A549 (cell line): ENCODE data around the gene USP30. TPM values are rescaled to one million over a fixed set of nuclear protein-coding genes. Genes with fewer than 3 reads are reported as not detected.

Experiments used
- ATAC-seq, 2 experiments: fragments of 200-7000 bp in 1 of 2; fragments of >200 bp in 1 of 2; cut with Nextera tagmentation in 1 of 2; cut with Tn5 transposase in 1 of 2; 3 replicates each; pipeline versions ENCODE4 v1.8.0 to v1.9.1; 2018 to 2020; ENCODE audit warnings: mild to moderate bottlenecking in 1 of 2, moderate library complexity in 1 of 2
- CTCF ChIA-PET: fragments of 300-600 bp; sonication (Branson Sonifier 250); formaldehyde crosslinking; extraction: SDS; loops from one replicate; lab custom pipeline; 2021; ENCODE audit warnings: antibody characterized with exemption, inconsistent platforms; lab: Yijun Ruan, JAX
- POLR2A ChIA-PET: fragments of 350-600 bp; formaldehyde crosslinking; extraction: SDS; loops from one replicate; lab custom pipeline; 2021; ENCODE audit warnings: antibody characterized with exemption, inconsistent platforms; lab: Yijun Ruan, JAX
- DNase-seq, 2 experiments: peaks; one replicate each; pipeline versions ENCODE4 v3.0.0 to v3.0.0-alpha.2; 2011 to 2016; ENCODE audit warnings: low read depth in 1 of 2, low spot score in 1 of 2
- FAIRE-seq: peaks from 2 replicates; lab custom pipeline; 2011; peaks lifted over from hg19 to GRCh38; lab: Jason Lieb, UNC
- H3K27ac ChIP-seq, 2 experiments: fragments of >200 bp; sonication (Bioruptor Twin); formaldehyde crosslinking; 3 replicates each; pipeline ENCODE4 v1.5.1; 2016 to 2017
- H3K4me1 ChIP-seq: fragments of >200 bp; sonication (Bioruptor Twin); formaldehyde crosslinking; 3 replicates; pipeline ENCODE4 v1.6.1; 2016
- H3K4me2 ChIP-seq: fragments of >200 bp; sonication (Bioruptor Twin); formaldehyde crosslinking; 3 replicates; pipeline ENCODE4 v1.6.1; 2016
- H3K4me3 ChIP-seq: fragments of >200 bp; sonication (Bioruptor Twin); formaldehyde crosslinking; 3 replicates; pipeline ENCODE4 v1.5.1; 2016
- H3K9me3 ChIP-seq: fragments of >200 bp; sonication (Bioruptor Twin); formaldehyde crosslinking; 3 replicates; pipeline ENCODE4 v1.6.1; 2016
- BCL3 ChIP-seq: fragments of >200 bp; sonication (Bioruptor Twin); formaldehyde crosslinking; IDR thresholded peaks from 3 replicates; pipeline ENCODE4 v1.6.1; 2016
- BHLHE40 ChIP-seq: IDR thresholded peaks from 2 replicates; pipeline ENCODE4 v1.6.1; 2012; ENCODE audit warnings: low read depth, low read length, inconsistent platforms
- CBX2 ChIP-seq: fragments of 200-600 bp; sonication (generic); IDR thresholded peaks from 2 replicates; pipeline ENCODE4 v1.6.1; 2016; ENCODE audit warnings: low read depth, mild to moderate bottlenecking, borderline replicate concordance
- CBX8 ChIP-seq: fragments of 200-600 bp; sonication (generic); IDR thresholded peaks from 2 replicates; pipeline ENCODE4 v1.6.1; 2016
- CTCF ChIP-seq: fragments of >200 bp; sonication (Bioruptor Twin); formaldehyde crosslinking; IDR thresholded peaks from 3 replicates; pipeline ENCODE4 v1.5.1; 2016
- ESRRA ChIP-seq: fragments of 150-350 bp; IDR thresholded peaks from 2 replicates; pipeline ENCODE4 v1.6.1; 2014; ENCODE audit warnings: mild to moderate bottlenecking, low read length, borderline replicate concordance
- FOSL2 ChIP-seq, 2 experiments: fragments of 450-650 bp in 1 of 2; fragments of >200 bp in 1 of 2; sonication (Bioruptor Twin) in 1 of 2; formaldehyde crosslinking; IDR thresholded peaks; 2 replicates each; pipeline versions ENCODE4 v1.5.0 to v1.6.1; 2016 to 2020; ENCODE audit warnings: mild to moderate bottlenecking in 1 of 2, moderate library complexity in 1 of 2
- HES2 ChIP-seq: fragments of >200 bp; sonication (Bioruptor Twin); formaldehyde crosslinking; IDR thresholded peaks from 2 replicates; pipeline ENCODE4 v1.6.1; 2016
- HOXA7 ChIP-seq: fragments of 250-450 bp; sonication (Bioruptor Pico); IDR thresholded peaks from 2 replicates; pipeline ENCODE4 v1.5.0; 2020; ENCODE audit warnings: mild to moderate bottlenecking, moderate library complexity
- HOXB5 ChIP-seq: fragments of 250-450 bp; sonication (Bioruptor Pico); IDR thresholded peaks from 2 replicates; pipeline ENCODE4 v1.5.0; 2020; ENCODE audit warnings: mild to moderate bottlenecking, moderate library complexity
- KDM5A ChIP-seq: fragments of 200-600 bp; sonication (generic); IDR thresholded peaks from 2 replicates; pipeline ENCODE4 v1.6.1; 2016; ENCODE audit warnings: antibody characterized with exemption, mild to moderate bottlenecking
- NFE2L2 ChIP-seq: fragments of 150-350 bp; conservative IDR thresholded peaks from 2 replicates; pipeline ENCODE4 v1.6.1; 2014; ENCODE audit warnings: low read length
- NPAS2 ChIP-seq: fragments of 250-450 bp; sonication (Bioruptor Pico); IDR thresholded peaks from 2 replicates; pipeline ENCODE4 v1.8.0; 2022; ENCODE audit warnings: mild to moderate bottlenecking, moderate library complexity, borderline replicate concordance
- NR3C1 ChIP-seq: fragments of >200 bp; sonication (Bioruptor Twin); formaldehyde crosslinking; IDR thresholded peaks from 3 replicates; pipeline ENCODE4 v1.6.1; 2017
- PHF8 ChIP-seq: fragments of 200-600 bp; sonication (generic); IDR thresholded peaks from 2 replicates; pipeline ENCODE4 v1.6.1; 2016; ENCODE audit warnings: low read depth, mild to moderate bottlenecking, antibody characterized with exemption, moderate library complexity, borderline replicate concordance
- POLR2AphosphoS2 ChIP-seq: conservative IDR thresholded peaks from 2 replicates; pipeline ENCODE4 v1.6.1; 2012; ENCODE audit warnings: low read length, improper control_type of control experiment, inconsistent platforms
- RAD21 ChIP-seq, 2 experiments: fragments of >200 bp in 1 of 2; sonication (Bioruptor Twin) in 1 of 2; formaldehyde crosslinking in 1 of 2; IDR thresholded peaks in 1 of 2; conservative IDR thresholded peaks in 1 of 2; 2 replicates in 1 of 2; 3 replicates in 1 of 2; pipeline ENCODE4 v1.6.1; 2012 to 2018; ENCODE audit warnings: inconsistent platforms in 1 of 2
- RFX5 ChIP-seq: fragments of 450-650 bp; IDR thresholded peaks from 2 replicates; pipeline ENCODE4 v1.7.1; 2014; ENCODE audit warnings: antibody characterized with exemption, mild to moderate bottlenecking, moderate library complexity
- SREBF2 ChIP-seq: fragments of 450-650 bp; IDR thresholded peaks from 2 replicates; pipeline ENCODE4 v1.6.1; 2014; ENCODE audit warnings: mild to moderate bottlenecking, moderate library complexity
- TFCP2L1 ChIP-seq: fragments of 250-450 bp; sonication (Bioruptor Pico); IDR thresholded peaks from 2 replicates; pipeline ENCODE4 v1.5.0; 2021; ENCODE audit warnings: mild to moderate bottlenecking
- USF2 ChIP-seq: fragments of 450-650 bp; IDR thresholded peaks from 2 replicates; pipeline ENCODE4 v1.6.1; 2014; ENCODE audit warnings: antibody characterized with exemption
- ZFP36 ChIP-seq: fragments of 450-650 bp; IDR thresholded peaks from 2 replicates; pipeline ENCODE4 v1.6.1; 2014; ENCODE audit warnings: borderline replicate concordance; ENCODE audit not compliant: partially characterized antibody
- ZNF302 ChIP-seq: fragments of 250-450 bp; sonication (Bioruptor Pico); IDR thresholded peaks from 2 replicates; pipeline ENCODE4 v1.9.0; 2021; ENCODE audit warnings: inconsistent platforms, mild to moderate bottlenecking, moderate library complexity
- WGBS: methylation state at CpG from one replicate; pipeline ENCODE4 v1.1.6; 2017; ENCODE audit errors: missing lambda C conversion rate; 5-methylcytosine and 5-hydroxymethylcytosine counted together
- polyA plus RNA-seq, 4 experiments: library from polyadenylated mRNA; depleted of rRNA in 3 of 4; stranded (reverse); fragments of >200 nt; fragmentation: RNase III in 1 of 4; extraction: RNeasy Plus Mini Kit Qiagen cat#74134 plus additional on column Dnase treatment in 1 of 4; gene quantifications; 2 replicates in 3 of 4; 3 replicates in 1 of 4; pipeline ENCODE4 v1.2.3, GENCODE V29; 2011 to 2017
- TF ChIP-seq, protein P1 (sequence below): fragments of 200-600 bp; sonication (generic); IDR thresholded peaks from 2 replicates; pipeline ENCODE4 v1.6.1; 2016; ENCODE audit warnings: antibody characterized with exemption, mild to moderate bottlenecking, moderate library complexity

USP30 gene
- polyA plus RNA-seq, 2 of the 4 experiments (the other 2 are of a cell fraction): 6.8 to 19.6 TPM

DNA sequence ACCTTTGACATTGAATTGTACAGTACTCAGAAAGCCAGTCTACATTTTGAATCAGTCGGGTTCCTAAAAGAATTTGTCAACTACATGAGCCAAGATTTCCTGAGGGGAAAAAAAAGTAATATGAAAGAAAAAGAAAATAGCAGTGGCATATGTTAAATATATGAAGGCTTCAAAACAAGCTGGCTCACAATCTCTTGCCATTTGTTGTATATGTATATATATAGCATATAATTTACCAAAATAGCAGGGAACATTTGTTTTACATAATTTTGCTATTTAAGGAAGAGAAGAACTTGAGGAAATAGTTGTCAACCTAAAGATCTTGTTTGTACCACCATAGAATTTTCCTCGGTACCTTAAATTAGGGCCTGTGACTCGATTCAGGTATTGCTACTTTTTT, 48.4 kb upstream of the USP30 start:
- ATAC-seq: no peak
- no peak for TF ChIP-seq SREBF2
- no peak for TF ChIP-seq HOXB5 (CRISPR knock-in tag)
- no peak for TF ChIP-seq BCL3
- no peak for TF ChIP-seq HOXA7 (CRISPR knock-in tag)
- TF ChIP-seq NR3C1: no peak
- no peak for TF ChIP-seq ZFP36
- TF ChIP-seq, protein P1, sequence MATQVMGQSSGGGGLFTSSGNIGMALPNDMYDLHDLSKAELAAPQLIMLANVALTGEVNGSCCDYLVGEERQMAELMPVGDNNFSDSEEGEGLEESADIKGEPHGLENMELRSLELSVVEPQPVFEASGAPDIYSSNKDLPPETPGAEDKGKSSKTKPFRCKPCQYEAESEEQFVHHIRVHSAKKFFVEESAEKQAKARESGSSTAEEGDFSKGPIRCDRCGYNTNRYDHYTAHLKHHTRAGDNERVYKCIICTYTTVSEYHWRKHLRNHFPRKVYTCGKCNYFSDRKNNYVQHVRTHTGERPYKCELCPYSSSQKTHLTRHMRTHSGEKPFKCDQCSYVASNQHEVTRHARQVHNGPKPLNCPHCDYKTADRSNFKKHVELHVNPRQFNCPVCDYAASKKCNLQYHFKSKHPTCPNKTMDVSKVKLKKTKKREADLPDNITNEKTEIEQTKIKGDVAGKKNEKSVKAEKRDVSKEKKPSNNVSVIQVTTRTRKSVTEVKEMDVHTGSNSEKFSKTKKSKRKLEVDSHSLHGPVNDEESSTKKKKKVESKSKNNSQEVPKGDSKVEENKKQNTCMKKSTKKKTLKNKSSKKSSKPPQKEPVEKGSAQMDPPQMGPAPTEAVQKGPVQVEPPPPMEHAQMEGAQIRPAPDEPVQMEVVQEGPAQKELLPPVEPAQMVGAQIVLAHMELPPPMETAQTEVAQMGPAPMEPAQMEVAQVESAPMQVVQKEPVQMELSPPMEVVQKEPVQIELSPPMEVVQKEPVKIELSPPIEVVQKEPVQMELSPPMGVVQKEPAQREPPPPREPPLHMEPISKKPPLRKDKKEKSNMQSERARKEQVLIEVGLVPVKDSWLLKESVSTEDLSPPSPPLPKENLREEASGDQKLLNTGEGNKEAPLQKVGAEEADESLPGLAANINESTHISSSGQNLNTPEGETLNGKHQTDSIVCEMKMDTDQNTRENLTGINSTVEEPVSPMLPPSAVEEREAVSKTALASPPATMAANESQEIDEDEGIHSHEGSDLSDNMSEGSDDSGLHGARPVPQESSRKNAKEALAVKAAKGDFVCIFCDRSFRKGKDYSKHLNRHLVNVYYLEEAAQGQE: no peak
- TF ChIP-seq CTCF: no peak
- no peak for TF ChIP-seq ZNF302 (CRISPR knock-in tag)
- no peak overlapping the region for H3K27ac ChIP-seq
- no peaks in the 10 kb centered on the region for H3K4me1 ChIP-seq
- no peak overlapping the region for H3K4me3 ChIP-seq
- ChIA-PET POLR2A (no interaction called here), CTCF (interaction anchor here (0.9 kb wide), 1 partner anchor 51 kb away, joined by 3 read pairs; no protein-coding TSS in a partner anchor)
- 21% methylated on average over 3 of the region's 3 CpGs for WGBS
- no peak overlapping the region for H3K4me2 ChIP-seq
- FAIRE-seq: no peak
- DNase-seq: no peak
- no peaks in the 10 kb centered on the region for H3K9me3 ChIP-seq

- 100% methylated on average over 1 of the region's 1 CpG for WGBS
- DNase-seq: no peak
- no peak for ATAC-seq
- no peak overlapping the region for H3K27ac ChIP-seq
- no peaks in the 10 kb centered on the region for H3K9me3 ChIP-seq
- FAIRE-seq: no peak
- no peaks in the 10 kb centered on the region for H3K4me1 ChIP-seq
- TF ChIP-seq ESRRA (no peak), FOSL2 (IDR thresholded peaks at IDR 0.05) (no peak), FOSL2 (CRISPR knock-in tag; IDR thresholded peaks at IDR 0.05) (no peak), CBX2 (no peak), RAD21 (conservative IDR thresholded peaks at IDR 0.05 in 1 of 2, IDR thresholded peaks at IDR 0.05 in 1 of 2) (no peak), CBX8 (no peak), NPAS2 (CRISPR knock-in tag) (no peak), HES2 (no peak)
- ChIA-PET CTCF (no interaction called here), POLR2A (no interaction called here)
- no peak overlapping the region for H3K4me2 ChIP-seq
- H3K4me3 ChIP-seq: no peak overlapping the region
Observed at GRCh38 chr12:109009766-109010165, 42.6 kb upstream of the USP30 start.

GRCh38 chr12:109010259-109010658, 42.1 kb upstream of the USP30 start:
- 2% methylated on average over 2 of the region's 2 CpGs for WGBS
- no peak overlapping the region for H3K4me3 ChIP-seq
- ATAC-seq (no peak), FAIRE-seq (no peak), DNase-seq (no peak)
- H3K4me1 ChIP-seq: no peaks in the 10 kb centered on the region
- H3K9me3 ChIP-seq: no peaks in the 10 kb centered on the region
- H3K27ac ChIP-seq: no peak overlapping the region
- POLR2A ChIA-PET: no interaction called here
- H3K4me2 ChIP-seq: no peak overlapping the region
- CTCF ChIA-PET: no interaction called here
- TF ChIP-seq SREBF2: no peak
- no peak for TF ChIP-seq USF2
- no peak for TF ChIP-seq CTCF
- no peak for TF ChIP-seq HES2
- no peak for TF ChIP-seq BHLHE40
- TF ChIP-seq KDM5A: no peak
- TF ChIP-seq NFE2L2: no peak
- TF ChIP-seq RFX5: no peak
- TF ChIP-seq TFCP2L1 (CRISPR knock-in tag): no peak
- no peak for TF ChIP-seq POLR2AphosphoS2
- TF ChIP-seq PHF8: no peak
